ENCODE results near the gene TMEFF2. TPM values are rescaled to one million over a fixed set of nuclear protein-coding genes. Genes with fewer than 3 reads are reported as not detected.
A peak's percentile ranks its signal among the peaks of the same experiment; 100 is the strongest.
"Not testable (repeated sequence)": the region's sequence is repeated elsewhere in the genome, so short reads cannot be mapped to it uniquely, and the experiment has no call there.

Gene TMEFF2
- total RNA-seq, 3 donors from 2014 or later (not counting 1 experiment from before 2014, with no cell fraction given), result not detected

GRCh38 chr2:192087398-192087958, 107.3 kb downstream of the TMEFF2 start:
- ATAC-seq, result no peak
- Mint-ChIP-seq H3K27me3 (ENCODE audit: low read depth in 2 of 2) (no peaks in the 10 kb centered on the region), H3K4me1 (no peaks in the 10 kb centered on the region), H3K9me3 (no peaks in the 10 kb centered on the region), H3K4me3 (no peak overlapping the region), H3K27ac (no peak overlapping the region), H3K36me3 (no peaks in the 10 kb centered on the region)
- H3K27me3 ChIP-seq (ENCODE audit: control insufficient read depth, insufficient read depth, low read length), result no peaks in the 10 kb centered on the region
- DNase-seq, result no peak
- H3K36me3 ChIP-seq (ENCODE audit: control insufficient read depth, insufficient read depth, low read length), result no peaks in the 10 kb centered on the region
- no peak overlapping the region for H3K27ac ChIP-seq (ENCODE audit: low read length)
- whole genome bisulfite sequencing (ENCODE audit: insufficient coverage), result 68% methylated on average over 2 of the region's 4 CpGs
- TF ChIP-seq CTCF (IDR thresholded peaks at IDR 0.05), result no peak
- intact Hi-C loops (cut with micrococcal nuclease), result no loop called here
- H3K4me3 ChIP-seq (ENCODE audit: low read length), result no peak overlapping the region
- no peaks in the 10 kb centered on the region for H3K9me3 ChIP-seq (ENCODE audit: control insufficient read depth, insufficient read depth, low read length)
- no peaks in the 10 kb centered on the region for H3K4me1 ChIP-seq (ENCODE audit: control insufficient read depth, insufficient read depth, low read length)

GRCh38 chr2:192082121-192082520, 112.6 kb downstream of the TMEFF2 start:
- Histone ChIP-seq H3K27ac (ENCODE audit: low read length) (no peak overlapping the region), H3K9me3 (ENCODE audit: control insufficient read depth, insufficient read depth, low read length) (no peaks in the 10 kb centered on the region), H3K27me3 (ENCODE audit: control insufficient read depth, insufficient read depth, low read length) (no peaks in the 10 kb centered on the region), H3K4me3 (ENCODE audit: low read length) (no peak overlapping the region), H3K36me3 (ENCODE audit: control insufficient read depth, insufficient read depth, low read length) (no peaks in the 10 kb centered on the region), H3K4me1 (ENCODE audit: control insufficient read depth, insufficient read depth, low read length) (no peaks in the 10 kb centered on the region)
- Mint-ChIP-seq H3K36me3 (no peaks in the 10 kb centered on the region), H3K27me3 (ENCODE audit: low read depth in 2 of 2) (no peaks in the 10 kb centered on the region), H3K27ac (no peak overlapping the region), H3K4me3 (no peak overlapping the region), H3K9me3 (no peaks in the 10 kb centered on the region), H3K4me1 (peaks cover 0 to under 1% of the 10 kb centered on the region in 2 donors)
- 84% methylated on average over 5 of the region's 5 CpGs for WGBS (ENCODE audit: insufficient coverage)
- TF ChIP-seq CTCF (IDR thresholded peaks at IDR 0.05), result no peak
- ATAC-seq (no peak), DNase-seq (no peak)
- intact Hi-C loops (cut with micrococcal nuclease), result no loop called here

- H3K4me3 ChIP-seq (ENCODE audit: low read length); H3K4me1 ChIP-seq (ENCODE audit: control insufficient read depth, insufficient read depth, low read length); H3K27me3 ChIP-seq (ENCODE audit: control insufficient read depth, insufficient read depth, low read length); H3K4me3 Mint-ChIP-seq; H3K27ac ChIP-seq (ENCODE audit: low read length); H3K27ac Mint-ChIP-seq; DNase-seq; H3K9me3 ChIP-seq (ENCODE audit: control insufficient read depth, insufficient read depth, low read length); H3K4me1 Mint-ChIP-seq; ATAC-seq; H3K27me3 Mint-ChIP-seq (ENCODE audit: low read depth in 2 of 2); H3K9me3 Mint-ChIP-seq; H3K36me3 Mint-ChIP-seq; intact Hi-C loops (cut with micrococcal nuclease); H3K36me3 ChIP-seq (ENCODE audit: control insufficient read depth, insufficient read depth, low read length): not testable (repeated sequence)
- WGBS (ENCODE audit: insufficient coverage), result 93% methylated on average over 3 of the region's 3 CpGs
Measured at GRCh38 chr2:192080096-192080495, 114.6 kb downstream of the TMEFF2 start.

- Histone ChIP-seq H3K36me3 (ENCODE audit: control insufficient read depth, insufficient read depth, low read length) (no peaks in the 10 kb centered on the region), H3K27ac (ENCODE audit: low read length) (no peak overlapping the region), H3K4me3 (ENCODE audit: low read length) (no peak overlapping the region), H3K27me3 (ENCODE audit: control insufficient read depth, insufficient read depth, low read length) (no peaks in the 10 kb centered on the region), H3K4me1 (ENCODE audit: control insufficient read depth, insufficient read depth, low read length) (peaks cover 10% of the 10 kb centered on the region), H3K9me3 (ENCODE audit: control insufficient read depth, insufficient read depth, low read length) (no peaks in the 10 kb centered on the region)
- no peaks in the 10 kb centered on the region for H3K36me3 Mint-ChIP-seq
- H3K27ac Mint-ChIP-seq, result no peak overlapping the region
- peak overlapping the region; percentile 7 for H3K4me3 Mint-ChIP-seq
- peaks cover 38 to 43% of the 10 kb centered on the region in 2 donors for H3K4me1 Mint-ChIP-seq
- no peak for TF ChIP-seq CTCF (IDR thresholded peaks at IDR 0.05)
- intact Hi-C loops (cut with micrococcal nuclease), result no loop called here
- DNase-seq (no peak), ATAC-seq (no peak)
- no peaks in the 10 kb centered on the region for H3K9me3 Mint-ChIP-seq
- H3K27me3 Mint-ChIP-seq (ENCODE audit: low read depth in 2 of 2), result peaks cover 0 to 7% of the 10 kb centered on the region in 2 donors
Measured at GRCh38 chr2:192073878-192074277, 120.9 kb downstream of the TMEFF2 start.

All from natural killer cell (primary cell).